Measurements from ENCODE around the gene NBPF3. TPM values are rescaled to one million over a fixed set of nuclear protein-coding genes. Genes with fewer than 3 reads are reported as not detected.

Gene NBPF3
- total RNA-seq, 1 experiment from 2014 or later, result 17.3 TPM

GRCh38 chr1:21532992-21533534 lies 93.1 kb downstream of the NBPF3 start:
- DNase-seq (ENCODE audit: low read depth, low spot score) (no peak), ATAC-seq (no peak)
- intact Hi-C loops (cut with micrococcal nuclease), result no loop called here
- no peak overlapping the region for H3K4me3 ChIP-seq (replicated peaks in 1 of 2; ENCODE audit: low read depth in 1 of 2, low read length in 2 of 2)
- H3K9me3 ChIP-seq (ENCODE audit: control insufficient read depth in 1 of 2, insufficient read depth in 1 of 2, low read depth in 1 of 2, low read length in 2 of 2), result no peaks in the 10 kb centered on the region
- H3K79me2 ChIP-seq (ENCODE audit: insufficient read depth, low read length), result no peaks in the 10 kb centered on the region
- H3K27ac ChIP-seq (ENCODE audit: low read depth, low read length), result no peak overlapping the region
- H3K27me3 ChIP-seq (ENCODE audit: insufficient read depth, low read length), result 0 out of 2 replicates have a peak, but pooled peaks cover 4% of the 10 kb centered on the region
- H3K36me3 ChIP-seq (ENCODE audit: control insufficient read depth in 1 of 2, insufficient read depth in 2 of 2, low read length in 2 of 2), result no peaks in the 10 kb centered on the region
- ChIA-PET CTCF (no interaction called here), RAD21 (ENCODE audit: low non-redundant PET in 1 of 2, low total read pairs in 2 of 2, uncharacterized antibody in 2 of 2, unreplicated experiment in 2 of 2) (no interaction called here), POLR2A (no interaction called here)
- no peak overlapping the region for H3K9ac ChIP-seq (ENCODE audit: low read length)
- no peak overlapping the region for H2AFZ ChIP-seq (ENCODE audit: low read depth, low read length, poor library complexity, severe bottlenecking)
- BruUV-seq (replicated peaks), result no TSS peak
- H4K20me1 ChIP-seq (ENCODE audit: insufficient read depth), result no peaks in the 10 kb centered on the region
- H3K9me2 ChIP-seq (ENCODE audit: insufficient read depth), result no peaks in the 10 kb centered on the region
- H3K4me2 ChIP-seq (ENCODE audit: low read length), result no peak overlapping the region
- no peaks in the 10 kb centered on the region for H3K4me1 ChIP-seq (ENCODE audit: control insufficient read depth in 1 of 2, insufficient read depth in 2 of 2, low read length in 2 of 2)
- TF ChIP-seq CTCF (IDR thresholded peaks at IDR 0.05 in 2 of 3, conservative IDR thresholded peaks at IDR 0.05 in 1 of 3; ENCODE audit: borderline replicate concordance in 1 of 3, insufficient read depth in 1 of 3, low read depth in 2 of 3, low read length in 2 of 3), result no peak
- no peak for TF ChIP-seq ZBTB33 (IDR thresholded peaks at IDR 0.05; ENCODE audit: extremely low read depth, insufficient replicate concordance, low read length)
- no peak for TF ChIP-seq EGR1 (IDR thresholded peaks at IDR 0.05; ENCODE audit: low read depth)
- no peak for TF ChIP-seq CBX3 (IDR thresholded peaks at IDR 0.05; ENCODE audit: low read depth)
- TF ChIP-seq SRF (IDR thresholded peaks at IDR 0.05; ENCODE audit: low read depth), result no peak
- TF ChIP-seq FOSL1 (IDR thresholded peaks at IDR 0.05; ENCODE audit: low read depth), result no peak
- TF ChIP-seq CEBPB (IDR thresholded peaks at IDR 0.05; ENCODE audit: low read depth), result no peak
- TF ChIP-seq ATF3 (IDR thresholded peaks at IDR 0.05), result no peak
- no peak for TF ChIP-seq ZFX (IDR thresholded peaks at IDR 0.05)
- TF ChIP-seq MAX (IDR thresholded peaks at IDR 0.05), result no peak
- no peak for TF ChIP-seq ELF1 (IDR thresholded peaks at IDR 0.05; ENCODE audit: borderline replicate concordance, low read depth)
- TF ChIP-seq REST (IDR thresholded peaks at IDR 0.05; ENCODE audit: low read depth), result no peak
- TF ChIP-seq EZH2 (IDR thresholded peaks at IDR 0.05), result no peak
- no peak for TF ChIP-seq EZH2phosphoT487 (IDR thresholded peaks at IDR 0.05; ENCODE audit: borderline replicate concordance)
- no peak for TF ChIP-seq SP1 (IDR thresholded peaks at IDR 0.05; ENCODE audit: low read depth)
- TF ChIP-seq POLR2AphosphoS5 (IDR thresholded peaks at IDR 0.05; ENCODE audit: low read depth, low read length), result no peak
